ENCODE measurements around the gene BCOR. TPM values are rescaled to one million over a fixed set of nuclear protein-coding genes. Genes with fewer than 3 reads are reported as not detected.

The BCOR gene
- total and polyA plus RNA-seq, 2 of the 13 experiments (the other 11 are each of a cell fraction or from before 2014, with no cell fraction given), result 14.3 to 15.2 TPM

GRCh38 chrX:40096395-40097091 is 1.2 kb downstream of the BCOR start:
- Histone ChIP-seq H3K9me3 (ENCODE audit: low read length) (no peaks in the 10 kb centered on the region), H3K27ac (ENCODE audit: extremely low read length, insufficient read depth, low read length) (no peak overlapping the region), H3K79me2 (ENCODE audit: insufficient read depth, low read length) (peaks cover 47% of the 10 kb centered on the region), H2AFZ (ENCODE audit: low read length) (no peak overlapping the region), H3K36me3 (replicated peaks in 1 of 2; ENCODE audit: control insufficient read depth in 1 of 2, insufficient read depth in 2 of 2, low read length in 2 of 2) (no peaks in the 10 kb centered on the region), H3K4me1 (ENCODE audit: insufficient read depth, low read length) (peaks cover 42% of the 10 kb centered on the region), H3K4me3 (replicated peaks in 1 of 3; ENCODE audit: insufficient read depth in 1 of 3, low read depth in 2 of 3, low read length in 3 of 3) (peak overlapping the region; percentile 69 to 75 (median 73)), H3K27me3 (ENCODE audit: control insufficient read depth in 1 of 2, insufficient read depth in 2 of 2, low read length in 2 of 2) (no peaks in the 10 kb centered on the region), H3K9ac (ENCODE audit: insufficient read depth, low read depth, low read length) (peak overlapping the region; percentile 65), H4K20me1 (ENCODE audit: insufficient read depth, low read length) (peaks cover 36% of the 10 kb centered on the region), H3K4me2 (ENCODE audit: low read depth, low read length) (peak overlapping the region; percentile 80)
- in situ Hi-C loops (cut with HindIII; ENCODE audit: extremely low pct_ligation_motif_present, low pct_unique_long_range_greater_than_20kb) (no loop called here), intact Hi-C loops (cut with micrococcal nuclease; ENCODE audit: unreplicated experiment) (loop anchor here (5.0 kb wide), 1 partner anchor 84 kb away; no protein-coding TSS in a partner anchor)
- ATAC-seq, result no peak
- CTCF ChIA-PET (ENCODE audit: low intra/inter-chr PET ratio, low total read pairs), result no interaction called here
- no peak for DNase-seq (ENCODE audit: low spot score)
- no peak for FAIRE-seq
- 0% methylated on average over 4 of the region's 66 CpGs for WGBS (ENCODE audit: low lambda C conversion rate)
- POLR2A ChIA-PET, result interaction anchor here (0.9 to 4.6 kb wide), 9 partner anchors 9 to 86 kb away, joined by 3 to 41 read pairs (median 8); no protein-coding TSS in a partner anchor
- TF ChIP-seq KMT2A (CRISPR knock-in tag; IDR thresholded peaks at IDR 0.05) (peak; percentile 41; the same call in 1 of the 2 replicates), ZNF776 (CRISPR knock-in tag; IDR thresholded peaks at IDR 0.05) (no peak), AGO2 (optimal IDR thresholded peaks at IDR 0.05; ENCODE audit: low read depth, low read length) (peak; percentile 12)
- BruUV-seq (replicated peaks), result no TSS peak

- no peak for DNase-seq (ENCODE audit: low spot score)
- Histone ChIP-seq H3K27ac (ENCODE audit: extremely low read length, insufficient read depth, low read length) (no peak overlapping the region), H3K27me3 (ENCODE audit: control insufficient read depth in 1 of 2, insufficient read depth in 2 of 2, low read length in 2 of 2) (no peaks in the 10 kb centered on the region), H3K36me3 (replicated peaks in 1 of 2; ENCODE audit: control insufficient read depth in 1 of 2, insufficient read depth in 2 of 2, low read length in 2 of 2) (no peaks in the 10 kb centered on the region), H3K79me2 (ENCODE audit: insufficient read depth, low read length) (peaks cover 54% of the 10 kb centered on the region), H3K4me3 (replicated peaks in 1 of 3; ENCODE audit: insufficient read depth in 1 of 3, low read depth in 2 of 3, low read length in 3 of 3) (peak overlapping the region; percentile 69 to 75 (median 73)), H3K4me2 (ENCODE audit: low read depth, low read length) (peak overlapping the region; percentile 80), H2AFZ (ENCODE audit: low read length) (no peak overlapping the region), H4K20me1 (ENCODE audit: insufficient read depth, low read length) (peaks cover 40% of the 10 kb centered on the region), H3K4me1 (ENCODE audit: insufficient read depth, low read length) (peaks cover 42% of the 10 kb centered on the region), H3K9me3 (ENCODE audit: low read length) (no peaks in the 10 kb centered on the region), H3K9ac (ENCODE audit: insufficient read depth, low read depth, low read length) (peak overlapping the region; percentile 65)
- BruUV-seq (replicated peaks), result no TSS peak
- in situ Hi-C loops (cut with HindIII; ENCODE audit: extremely low pct_ligation_motif_present, low pct_unique_long_range_greater_than_20kb), result no loop called here
- no peak for FAIRE-seq
- TF ChIP-seq AGO2 (optimal IDR thresholded peaks at IDR 0.05; ENCODE audit: low read depth, low read length) (peak; percentile 25), FOXO1 (CRISPR knock-in tag; IDR thresholded peaks at IDR 0.05) (no peak), SAFB2 (CRISPR knock-in tag; IDR thresholded peaks at IDR 0.05; ENCODE audit: borderline replicate concordance, low read depth) (no peak), RBFOX2 (IDR thresholded peaks at IDR 0.05; ENCODE audit: low read depth, low read length) (0 out of 2 replicates have a peak, but pooled peaks have one; percentile 6), ZNF761 (CRISPR knock-in tag; conservative IDR thresholded peaks at IDR 0.05) (no peak), AHR (CRISPR knock-in tag; IDR thresholded peaks at IDR 0.05) (no peak)
- TF ChIP-seq, protein P1, sequence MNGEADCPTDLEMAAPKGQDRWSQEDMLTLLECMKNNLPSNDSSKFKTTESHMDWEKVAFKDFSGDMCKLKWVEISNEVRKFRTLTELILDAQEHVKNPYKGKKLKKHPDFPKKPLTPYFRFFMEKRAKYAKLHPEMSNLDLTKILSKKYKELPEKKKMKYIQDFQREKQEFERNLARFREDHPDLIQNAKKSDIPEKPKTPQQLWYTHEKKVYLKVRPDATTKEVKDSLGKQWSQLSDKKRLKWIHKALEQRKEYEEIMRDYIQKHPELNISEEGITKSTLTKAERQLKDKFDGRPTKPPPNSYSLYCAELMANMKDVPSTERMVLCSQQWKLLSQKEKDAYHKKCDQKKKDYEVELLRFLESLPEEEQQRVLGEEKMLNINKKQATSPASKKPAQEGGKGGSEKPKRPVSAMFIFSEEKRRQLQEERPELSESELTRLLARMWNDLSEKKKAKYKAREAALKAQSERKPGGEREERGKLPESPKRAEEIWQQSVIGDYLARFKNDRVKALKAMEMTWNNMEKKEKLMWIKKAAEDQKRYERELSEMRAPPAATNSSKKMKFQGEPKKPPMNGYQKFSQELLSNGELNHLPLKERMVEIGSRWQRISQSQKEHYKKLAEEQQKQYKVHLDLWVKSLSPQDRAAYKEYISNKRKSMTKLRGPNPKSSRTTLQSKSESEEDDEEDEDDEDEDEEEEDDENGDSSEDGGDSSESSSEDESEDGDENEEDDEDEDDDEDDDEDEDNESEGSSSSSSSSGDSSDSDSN (CRISPR knock-in tag; IDR thresholded peaks at IDR 0.05), result peak; percentile 17; the same call in 1 of the 2 replicates
- no peak for ATAC-seq
- intact Hi-C loops (cut with micrococcal nuclease; ENCODE audit: unreplicated experiment), result loop anchor here (5.0 kb wide), 1 partner anchor 83 kb away; no protein-coding TSS in a partner anchor
- WGBS (ENCODE audit: low lambda C conversion rate), result 2% methylated on average over 17 of the region's 80 CpGs
- ChIA-PET POLR2A (interaction anchor here (0.8 to 4.6 kb wide), 9 partner anchors 8 to 365 kb away, joined by 3 to 41 read pairs (median 5); no protein-coding TSS in a partner anchor), CTCF (ENCODE audit: low intra/inter-chr PET ratio, low total read pairs) (no interaction called here)
Observed at GRCh38 chrX:40095583-40096394, 2.0 kb downstream of the BCOR start.
